ENCODE measurements around the gene CACNA2D4.

Gene CACNA2D4

DNA sequence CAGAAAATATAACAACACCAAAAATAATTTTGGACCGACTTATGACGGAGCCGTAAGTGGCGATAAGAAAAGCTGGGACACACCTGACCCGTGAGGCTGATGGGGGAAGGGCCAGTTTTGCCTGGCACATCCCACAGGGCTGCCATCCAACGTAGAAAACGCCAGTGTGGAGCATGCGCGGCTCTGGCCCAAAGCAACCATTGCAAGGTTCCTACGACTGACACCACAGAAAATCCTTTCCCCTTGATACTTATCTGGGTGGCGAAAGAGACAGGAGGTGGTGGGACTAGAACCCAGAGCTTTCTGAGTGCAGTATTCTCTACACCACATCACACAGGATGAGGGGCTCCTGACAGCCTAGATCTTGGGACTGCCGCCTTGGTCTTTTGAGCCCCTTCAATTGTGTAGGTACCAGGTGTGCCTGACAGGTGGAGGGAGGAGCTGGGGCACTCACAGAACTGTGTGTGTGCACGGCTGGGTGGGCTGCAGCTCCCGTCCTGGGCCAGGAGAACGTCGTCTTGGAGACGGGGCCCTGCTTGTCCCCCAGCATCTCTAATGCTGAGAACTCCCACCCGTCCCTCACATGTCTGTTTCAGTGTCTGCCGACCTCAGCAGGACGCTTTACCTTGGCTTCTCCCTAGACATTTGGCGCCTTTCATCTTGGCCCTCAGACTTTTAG lies 17.4 kb upstream of the CACNA2D4 start:
- DNase-seq (ENCODE audit: low read depth, low spot score): no peak
- H3K4me3 ChIP-seq (ENCODE audit: low read length): no peak overlapping the region

DNA sequence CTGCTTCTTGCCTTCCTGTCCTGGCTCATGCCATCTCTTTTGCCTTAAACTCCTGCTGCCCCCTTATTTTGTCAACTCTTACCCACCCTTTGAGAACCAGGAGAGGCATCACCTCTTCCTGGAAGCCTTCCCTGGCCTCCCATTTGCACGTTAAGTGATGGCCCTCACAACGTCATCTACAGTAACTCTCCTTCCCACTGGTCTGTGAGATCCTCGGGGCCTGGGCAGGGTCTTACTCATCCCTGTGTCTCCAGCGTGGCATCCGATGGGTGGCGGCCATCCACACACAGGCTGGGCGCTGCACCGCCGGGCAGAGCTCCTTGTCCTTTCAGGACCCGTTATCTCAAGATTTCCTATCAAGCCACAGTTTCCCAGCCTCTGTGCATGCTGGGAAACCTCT lies 16.8 kb upstream of the CACNA2D4 start:
- H3K4me3 ChIP-seq (ENCODE audit: low read length): no peak overlapping the region
- DNase-seq (ENCODE audit: low read depth, low spot score): no peak

DNA sequence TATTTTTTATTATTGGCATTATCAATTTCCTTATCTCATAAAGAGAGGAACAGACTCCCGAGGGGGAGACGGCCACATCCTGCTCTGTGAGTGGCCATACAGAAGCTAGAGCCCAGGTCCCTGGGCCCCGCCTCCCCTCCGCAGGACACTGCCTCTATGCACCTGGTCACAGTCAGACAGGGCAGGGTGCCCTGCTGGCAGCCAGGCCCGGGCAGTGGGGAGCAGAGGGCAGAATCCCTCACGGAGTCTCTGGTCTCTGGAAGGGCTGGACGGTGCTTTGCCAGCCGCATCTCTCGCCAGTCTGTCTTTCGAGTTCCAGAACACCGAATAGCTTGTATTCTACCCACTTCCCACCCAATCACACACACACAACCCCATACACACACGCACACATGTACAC lies 16.4 kb upstream of the CACNA2D4 start:
- DNase-seq (ENCODE audit: low read depth, low spot score): no peak
- H3K4me3 ChIP-seq (ENCODE audit: low read length): no peak overlapping the region

DNA sequence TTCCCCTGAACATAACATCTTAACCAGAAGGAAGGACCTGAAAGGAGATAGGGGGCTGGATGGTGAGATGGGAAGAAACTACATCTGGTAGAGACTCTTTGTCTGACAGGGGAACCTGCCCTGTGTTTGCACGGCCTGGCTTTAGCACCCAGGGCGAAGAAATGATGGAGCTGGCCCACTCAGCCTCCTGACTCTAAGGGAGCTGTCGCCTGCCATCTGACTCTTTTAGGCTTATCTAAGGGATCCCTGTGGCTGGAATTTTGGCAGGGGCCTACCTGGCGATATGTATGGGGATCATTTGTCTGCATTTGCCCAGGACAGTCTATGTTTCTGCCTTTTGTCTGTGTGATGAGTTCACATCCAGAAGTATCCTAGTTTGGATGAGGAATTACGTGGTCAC lies 15.6 kb upstream of the CACNA2D4 start:
- no peak for DNase-seq (ENCODE audit: low read depth, low spot score)
- H3K4me3 ChIP-seq (ENCODE audit: low read length): no peak overlapping the region

DNA sequence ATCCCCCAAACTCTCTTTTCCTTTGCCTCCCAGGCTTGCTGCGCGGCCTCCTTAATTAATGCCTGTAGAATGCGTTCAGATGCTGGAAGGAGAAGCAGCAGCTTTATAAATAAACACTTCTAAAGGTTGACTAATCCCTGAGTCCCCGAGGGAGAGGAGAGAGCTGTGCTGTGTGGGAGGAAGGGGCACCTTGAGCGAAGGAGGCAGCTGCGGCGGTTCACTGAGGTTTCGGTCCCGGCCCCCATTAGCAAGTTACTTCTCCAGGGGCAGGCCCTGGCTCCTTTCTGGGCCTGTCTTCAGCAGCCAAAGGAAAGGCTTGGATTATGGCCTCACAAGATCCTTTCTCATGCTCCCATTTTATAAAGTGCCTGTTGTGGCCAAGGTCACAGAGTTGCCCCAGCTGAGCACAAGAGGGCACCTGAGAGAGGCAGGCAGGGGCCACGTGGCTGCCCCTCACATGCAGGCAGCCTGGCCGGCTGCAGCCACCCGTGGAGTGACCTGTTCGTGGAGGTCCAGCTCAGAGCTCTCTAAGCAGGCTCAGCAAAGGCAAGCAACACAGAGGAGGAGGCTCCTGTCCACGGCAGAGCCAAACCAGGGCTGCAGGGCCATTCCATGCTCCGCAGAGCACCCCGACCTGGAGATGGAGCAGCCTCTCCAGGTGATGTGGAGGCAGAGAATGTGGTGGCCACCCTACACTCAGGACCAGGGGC lies 15.0 kb upstream of the CACNA2D4 start:
- no peak for DNase-seq (ENCODE audit: low read depth, low spot score)
- H3K4me3 ChIP-seq (ENCODE audit: low read length): no peak overlapping the region

DNA sequence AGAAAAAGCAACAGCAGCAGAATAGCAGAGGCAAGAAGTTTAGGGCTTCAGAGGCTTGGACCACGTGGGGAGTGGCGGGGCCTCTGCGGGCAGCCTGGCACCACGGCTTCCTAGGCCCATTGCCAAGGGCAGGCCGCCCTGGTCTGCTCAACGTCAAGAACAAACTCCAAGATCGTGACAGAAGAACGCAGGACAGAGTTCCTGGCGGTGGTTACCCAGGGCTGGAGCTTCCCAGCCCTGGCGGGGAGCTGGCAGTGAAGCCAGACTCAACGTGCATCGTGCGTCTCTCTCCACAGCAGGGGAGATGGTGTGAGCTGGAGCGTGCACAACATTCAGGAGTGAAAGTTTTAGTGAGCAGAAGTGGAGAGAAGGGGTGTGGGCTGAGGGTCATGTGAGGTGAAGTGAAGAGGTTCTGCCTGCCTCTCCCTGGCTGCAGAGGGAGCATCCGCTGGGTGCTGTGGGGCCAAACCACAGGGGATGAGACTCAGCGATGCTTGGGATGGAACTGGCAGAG lies 13.9 kb upstream of the CACNA2D4 start:
- DNase-seq (ENCODE audit: low read depth, low spot score): no peak
- no peak overlapping the region for H3K4me3 ChIP-seq (ENCODE audit: low read length)

DNA sequence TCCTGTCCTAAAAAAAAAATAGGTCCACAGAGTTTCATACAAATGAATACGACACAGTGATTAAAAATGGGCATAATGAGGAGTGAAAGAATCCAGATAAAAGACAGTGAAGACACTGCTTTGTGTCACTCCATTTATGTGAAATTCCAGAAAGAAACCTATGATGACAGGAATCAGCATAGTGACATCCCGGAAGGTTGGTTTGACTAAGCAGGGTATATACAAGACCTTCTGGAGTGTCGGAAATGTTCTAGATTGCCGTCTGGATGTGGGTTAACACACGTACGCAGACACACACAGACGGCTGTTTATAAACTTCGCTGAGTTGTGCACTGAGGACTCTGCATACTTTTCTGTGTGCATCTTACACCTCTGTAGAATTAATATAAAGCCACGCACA lies 13.2 kb upstream of the CACNA2D4 start:
- no peak for DNase-seq (ENCODE audit: low read depth, low spot score)
- H3K4me3 ChIP-seq (ENCODE audit: low read length): no peak overlapping the region

DNA sequence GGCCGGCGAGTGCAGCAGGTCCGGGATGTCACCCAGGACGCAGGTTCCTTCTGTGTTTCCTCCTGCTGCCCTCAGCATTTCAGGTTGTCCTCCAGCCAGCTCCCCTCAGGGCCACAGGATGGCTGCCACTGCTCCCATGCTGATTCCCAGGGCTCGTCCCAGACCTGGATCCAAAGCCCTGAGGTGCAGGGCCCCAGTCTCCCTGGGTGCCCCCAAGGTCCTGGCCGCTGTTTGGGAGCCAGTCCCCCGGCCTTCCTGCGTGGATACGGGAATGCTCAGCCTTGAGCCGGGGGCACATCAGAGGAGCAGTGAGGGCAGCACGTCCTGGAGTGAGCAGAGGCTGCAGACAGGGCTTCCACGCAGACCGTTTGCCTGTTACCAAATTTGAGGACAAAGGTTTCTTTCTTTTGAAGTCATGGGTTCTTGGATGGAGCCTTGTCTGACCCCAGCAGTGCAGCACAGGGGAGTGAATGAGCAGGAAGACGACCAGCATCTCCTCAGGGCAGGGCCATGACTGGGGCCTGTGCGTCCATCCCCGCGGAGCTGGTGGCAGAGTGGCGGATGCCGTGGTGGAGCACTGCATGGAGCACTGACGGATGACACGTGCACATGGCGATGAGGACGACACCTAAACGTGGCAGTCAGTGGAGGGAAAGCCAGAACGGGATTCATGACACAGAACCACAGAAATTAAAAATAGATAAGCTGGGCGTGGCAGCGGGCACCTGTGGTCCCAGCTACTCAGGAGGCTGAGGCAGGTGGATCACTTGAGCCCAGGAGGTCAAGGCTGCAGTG lies 12.5 kb upstream of the CACNA2D4 start:
- H3K4me3 ChIP-seq (ENCODE audit: low read length): no peak overlapping the region

DNA sequence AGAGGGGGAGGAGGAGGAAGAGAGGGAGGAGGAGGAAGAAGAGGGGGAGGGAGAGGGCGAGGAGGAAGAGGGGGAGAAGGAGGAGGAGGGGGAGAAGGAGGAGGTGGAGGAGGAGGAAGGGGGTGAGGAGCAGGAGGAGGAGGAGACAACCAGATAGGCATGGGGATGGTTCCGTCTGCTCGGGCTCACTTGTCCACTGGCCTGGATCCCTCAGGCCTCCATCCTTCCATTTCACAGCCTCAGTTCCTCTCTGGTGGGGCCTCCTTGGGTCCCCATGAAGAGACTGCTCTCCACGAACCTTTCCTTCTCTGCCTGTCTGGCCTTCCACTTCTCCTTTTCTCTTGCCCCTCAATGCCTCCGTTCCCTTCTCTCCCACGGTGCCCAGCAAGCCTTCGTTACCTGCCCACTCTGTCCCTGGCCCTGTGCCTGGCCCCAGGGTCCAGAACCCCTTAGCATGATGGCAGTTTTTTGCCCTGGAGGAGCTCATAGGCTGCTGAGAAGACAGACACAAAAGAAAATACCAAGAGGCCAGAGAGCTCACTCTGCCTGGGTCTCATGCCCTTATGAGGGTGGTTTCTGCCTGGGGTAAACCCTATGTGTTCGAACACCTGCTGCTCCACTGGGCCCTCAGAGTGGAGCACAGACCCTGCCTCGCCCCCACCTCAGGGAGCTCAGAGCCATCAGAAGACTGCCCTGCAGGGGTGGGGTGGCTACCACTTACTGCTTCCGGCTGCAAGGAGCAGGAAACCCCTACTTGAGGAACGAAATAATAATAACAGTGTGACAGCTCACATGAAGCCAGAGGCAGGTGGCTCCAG lies 11.7 kb upstream of the CACNA2D4 start:
- no peak overlapping the region for H3K4me3 ChIP-seq (ENCODE audit: low read length)
- DNase-seq (ENCODE audit: low read depth, low spot score): no peak

More for the DNA sequence above, 12.5 kb upstream of the CACNA2D4 start:
- DNase-seq (ENCODE audit: low read depth, low spot score): no peak

DNA sequence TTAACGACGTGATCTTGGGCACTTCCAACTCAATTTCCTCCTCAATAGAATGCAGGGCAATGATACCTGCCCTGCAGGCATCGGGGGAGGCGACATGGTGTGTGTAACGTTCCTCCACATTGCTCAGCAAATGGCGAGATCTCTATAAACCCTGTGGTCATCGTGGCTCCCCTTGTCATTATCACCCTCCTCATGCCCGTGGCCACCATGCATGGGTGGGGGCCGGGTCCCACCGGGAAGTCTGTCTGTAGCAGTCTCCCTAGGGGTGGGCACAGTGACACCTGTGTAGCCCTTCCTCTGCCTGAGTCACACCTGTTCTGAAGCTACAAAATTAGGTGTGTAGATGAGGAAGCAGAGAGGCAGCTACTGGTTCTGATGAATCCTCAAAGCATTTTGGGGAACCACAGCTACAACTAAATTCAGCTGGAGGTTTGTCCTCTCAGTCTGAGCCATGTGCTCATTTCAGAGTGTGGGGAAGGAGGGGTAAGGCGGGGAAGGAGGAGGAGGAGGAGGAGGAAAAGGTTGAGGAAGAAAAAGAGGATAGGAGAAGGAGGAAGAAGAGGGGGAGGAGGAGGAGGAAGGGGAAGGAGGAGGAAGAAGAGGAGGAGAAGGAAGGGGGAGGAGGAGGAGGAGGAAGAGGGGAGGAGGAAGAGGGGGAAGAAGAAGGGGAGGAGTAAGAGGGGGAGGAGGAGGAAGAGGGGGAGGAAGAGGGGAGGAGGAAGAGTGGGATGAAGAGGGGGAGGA lies 11.0 kb upstream of the CACNA2D4 start:
- no peak for DNase-seq (ENCODE audit: low read depth, low spot score)
- no peak overlapping the region for H3K4me3 ChIP-seq (ENCODE audit: low read length)

DNA sequence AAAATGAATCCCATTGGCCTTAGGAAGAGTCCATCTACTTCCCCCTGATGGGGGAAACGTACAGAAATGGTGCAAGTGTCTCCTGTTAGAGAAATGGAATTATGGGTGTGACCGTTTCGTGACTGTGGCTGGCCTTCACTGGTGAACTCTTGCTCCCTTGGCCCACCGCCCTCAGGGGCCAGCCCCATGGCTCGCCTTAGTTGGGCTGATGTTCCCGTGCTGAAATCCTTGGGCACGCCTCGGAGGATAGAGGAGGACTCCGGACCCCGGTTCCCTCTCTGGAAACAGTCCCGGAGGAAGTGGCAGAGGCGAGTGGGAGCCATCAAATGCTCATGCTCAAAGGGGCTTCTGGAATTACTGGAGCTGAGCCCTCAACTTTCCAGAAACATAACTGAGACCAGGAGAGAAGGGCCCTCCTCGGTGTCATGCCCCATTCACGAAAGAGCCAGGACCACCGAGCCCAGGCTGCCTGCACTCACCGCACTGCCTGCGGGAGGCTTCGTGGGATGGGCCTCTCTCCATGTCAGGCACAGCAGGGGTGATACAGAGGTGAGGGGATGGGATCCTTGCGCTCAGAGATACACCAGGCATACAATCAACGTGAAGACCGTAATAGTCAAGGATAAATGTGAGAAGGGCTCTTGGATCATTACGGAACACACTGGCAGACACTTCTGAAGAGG lies 10.1 kb upstream of the CACNA2D4 start:
- H3K4me3 ChIP-seq (ENCODE audit: low read length): no peak overlapping the region
- no peak for DNase-seq (ENCODE audit: low read depth, low spot score)

DNA sequence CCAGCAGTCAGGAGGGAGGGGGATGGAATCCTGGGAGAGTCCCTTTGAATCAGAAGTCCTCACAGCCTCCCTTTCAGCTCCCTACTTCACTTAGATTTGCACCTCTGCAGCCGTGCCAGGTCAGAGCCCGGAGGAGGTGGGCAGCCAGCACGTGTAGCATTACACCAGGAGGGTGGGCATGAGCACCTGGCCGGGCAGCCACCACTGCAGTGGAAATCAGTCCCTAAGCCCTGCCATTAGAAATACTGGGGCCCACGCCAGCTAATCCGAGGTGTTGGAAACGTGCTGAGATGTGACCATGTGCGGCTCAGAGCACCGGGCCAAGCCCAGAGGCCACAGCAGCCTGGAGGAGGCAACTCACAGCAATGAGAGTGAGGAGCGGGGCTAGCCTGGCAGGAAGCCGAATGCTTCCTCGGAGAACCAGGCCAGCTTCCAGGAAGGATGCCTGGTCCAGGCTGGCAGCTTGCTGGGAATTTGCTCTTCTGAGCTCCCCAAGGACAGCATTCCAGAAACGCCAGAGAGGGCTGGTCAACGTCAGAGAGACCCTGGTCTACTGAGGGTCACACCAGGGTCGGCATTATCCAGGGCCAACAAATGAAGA lies 9.4 kb upstream of the CACNA2D4 start:
- no peak overlapping the region for H3K4me3 ChIP-seq (ENCODE audit: low read length)
- no peak for DNase-seq (ENCODE audit: low read depth, low spot score)

DNA sequence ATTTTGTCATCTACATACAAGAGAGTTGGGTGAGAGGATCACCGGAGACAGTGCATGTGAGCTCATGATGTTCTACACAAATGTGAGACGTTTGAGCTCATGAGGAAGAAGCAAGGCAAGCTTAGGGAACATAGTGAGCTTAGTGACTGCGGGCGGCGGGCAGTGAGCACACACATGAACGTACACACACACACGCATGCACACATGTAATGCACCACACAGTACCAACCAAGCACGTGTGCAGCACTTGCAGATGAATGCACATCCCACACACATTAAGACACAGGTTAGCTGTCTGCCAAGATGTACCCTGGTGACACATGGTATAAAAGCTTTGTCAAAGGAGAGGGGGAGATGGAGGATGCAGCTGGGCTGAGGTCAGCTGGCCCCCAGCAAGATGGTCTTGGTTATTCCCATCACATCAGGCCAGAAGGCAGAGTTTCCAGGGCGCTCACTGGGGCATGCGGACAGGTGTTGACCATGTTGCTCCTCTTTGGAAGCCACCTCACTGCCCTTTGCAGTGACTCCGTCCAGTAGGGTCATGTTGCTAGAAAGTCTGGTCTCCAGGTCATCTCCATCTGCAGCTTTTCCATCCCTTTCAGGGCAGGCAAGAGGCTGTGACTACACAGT lies 8.7 kb upstream of the CACNA2D4 start:
- DNase-seq (ENCODE audit: low read depth, low spot score): no peak
- H3K4me3 ChIP-seq (ENCODE audit: low read length): no peak overlapping the region

DNA sequence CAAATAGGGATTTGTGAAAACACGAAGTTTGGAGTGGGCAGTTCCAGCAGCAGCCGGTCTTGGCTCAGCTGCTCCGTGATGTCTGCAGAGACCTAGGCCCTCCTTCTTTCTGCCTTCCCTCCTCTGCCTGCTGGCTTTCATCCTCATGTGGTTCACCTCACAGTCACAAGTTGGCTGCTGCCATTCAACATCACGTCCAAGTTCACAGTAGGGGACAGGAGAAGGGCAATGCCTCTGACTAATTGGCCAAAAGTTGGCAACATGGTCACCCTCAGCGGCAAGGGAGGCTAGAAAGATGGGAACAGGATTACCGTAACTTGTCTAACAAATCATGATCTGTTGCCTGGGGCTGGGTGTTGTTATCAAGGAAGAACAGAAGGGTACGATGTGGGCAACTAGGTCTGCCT lies 7.8 kb upstream of the CACNA2D4 start:
- no peak overlapping the region for H3K4me3 ChIP-seq (ENCODE audit: low read length)
- no peak for DNase-seq (ENCODE audit: low read depth, low spot score)

DNA sequence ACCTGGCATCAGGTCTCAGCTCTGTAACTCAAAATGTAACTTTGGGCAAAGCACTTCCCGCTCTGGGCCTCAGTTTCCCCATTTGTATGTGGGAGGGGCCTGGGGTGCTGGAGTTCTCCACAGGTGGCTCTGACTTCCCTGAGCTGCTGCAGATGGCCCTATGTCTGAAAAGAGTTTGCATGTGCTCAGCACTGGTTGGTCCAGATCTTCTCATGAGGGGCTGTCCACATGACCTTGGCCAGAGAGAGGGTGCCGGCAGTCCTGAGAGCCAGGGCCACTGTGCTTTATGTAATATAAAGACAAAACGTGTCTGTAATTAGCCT lies 7.2 kb upstream of the CACNA2D4 start:
- no peak for DNase-seq (ENCODE audit: low read depth, low spot score)
- H3K4me3 ChIP-seq (ENCODE audit: low read length): no peak overlapping the region

DNA sequence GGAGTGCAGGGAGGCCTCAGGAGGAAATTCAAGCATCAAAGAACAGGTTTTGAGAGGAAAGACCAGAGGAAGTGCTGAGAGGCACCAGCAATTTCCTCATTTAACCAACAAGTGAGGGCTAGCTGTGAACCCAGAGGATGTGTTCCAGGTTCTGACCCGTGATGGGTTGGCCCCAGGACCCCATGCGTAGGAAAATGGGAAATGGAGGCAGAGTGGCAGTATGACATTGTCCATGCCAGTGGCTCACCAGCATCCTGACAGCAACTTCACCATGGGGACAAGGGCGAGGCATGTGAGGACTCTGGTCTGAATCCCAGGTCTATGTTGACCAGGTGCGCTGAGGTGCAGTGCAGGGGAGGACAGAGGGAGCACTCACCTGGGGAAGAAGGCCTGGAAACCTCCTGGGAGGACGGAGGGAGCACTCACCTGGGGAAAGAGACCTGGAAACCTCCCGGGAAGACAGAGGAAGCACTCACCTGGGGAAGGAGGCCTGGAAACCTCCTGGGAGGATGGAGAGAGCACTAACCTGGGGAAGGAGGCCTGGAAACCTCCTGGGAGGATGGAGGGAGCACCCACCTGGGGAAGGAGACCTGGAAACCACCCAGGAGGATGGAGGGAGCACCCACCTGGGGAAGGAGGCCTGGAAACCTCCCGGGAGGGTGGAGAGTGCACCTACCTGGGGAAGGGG lies 6.7 kb upstream of the CACNA2D4 start:
- H3K4me3 ChIP-seq (ENCODE audit: low read length): no peak overlapping the region
- no peak for DNase-seq (ENCODE audit: low read depth, low spot score)

DNA sequence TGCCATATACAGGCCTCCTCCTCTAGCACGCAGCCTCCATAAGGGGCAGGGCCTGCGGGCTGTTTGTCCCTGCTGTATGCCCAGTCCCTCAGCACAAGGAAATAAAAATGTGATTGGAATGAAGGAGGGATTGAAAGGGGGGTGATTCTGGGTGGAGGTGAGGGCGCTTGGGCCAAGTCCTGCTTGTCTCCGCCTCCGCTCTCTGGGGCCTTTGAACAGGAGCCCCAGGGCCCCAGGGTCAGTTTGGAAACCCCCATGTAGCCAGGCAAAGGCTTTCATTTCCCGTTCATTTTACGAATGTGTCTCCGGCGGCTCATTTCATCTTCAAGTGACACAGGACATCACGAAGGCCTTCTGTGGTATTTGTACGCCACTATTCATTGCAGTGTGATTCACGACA lies 4.5 kb upstream of the CACNA2D4 start:
- no peak for DNase-seq (ENCODE audit: low read depth, low spot score)
- no peak overlapping the region for H3K4me3 ChIP-seq (ENCODE audit: low read length)
